ENCODE results near the gene FAM209B.
"Not testable (repeated sequence)": the region's sequence is repeated elsewhere in the genome, so short reads cannot be mapped to it uniquely, and the experiment has no call there.

Gene FAM209B

DNA sequence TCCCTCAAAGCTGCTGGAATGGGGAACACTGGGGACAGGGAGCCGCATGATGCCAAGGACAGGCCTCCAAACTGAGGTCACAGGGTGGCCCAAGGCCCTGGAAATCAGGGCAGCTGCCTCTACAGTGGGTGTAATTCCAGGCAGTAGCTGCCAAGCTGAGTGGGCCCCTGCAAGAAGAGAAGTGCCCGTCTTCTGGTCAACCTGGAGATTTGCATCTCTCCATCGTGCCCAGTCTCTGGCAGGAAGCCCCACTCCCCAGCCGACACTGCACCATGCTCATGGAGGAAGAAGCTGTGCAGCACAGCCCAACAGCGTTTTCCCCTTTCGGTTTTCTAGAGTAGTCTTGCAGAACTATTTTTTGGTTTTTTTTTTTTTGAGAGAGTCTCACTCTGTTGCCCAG, 10.7 kb upstream of the FAM209B start:
- H3K4me3 ChIP-seq (replicated peaks; ENCODE audit: low read depth, low read length), result no peak overlapping the region
- TF ChIP-seq, protein P1, sequence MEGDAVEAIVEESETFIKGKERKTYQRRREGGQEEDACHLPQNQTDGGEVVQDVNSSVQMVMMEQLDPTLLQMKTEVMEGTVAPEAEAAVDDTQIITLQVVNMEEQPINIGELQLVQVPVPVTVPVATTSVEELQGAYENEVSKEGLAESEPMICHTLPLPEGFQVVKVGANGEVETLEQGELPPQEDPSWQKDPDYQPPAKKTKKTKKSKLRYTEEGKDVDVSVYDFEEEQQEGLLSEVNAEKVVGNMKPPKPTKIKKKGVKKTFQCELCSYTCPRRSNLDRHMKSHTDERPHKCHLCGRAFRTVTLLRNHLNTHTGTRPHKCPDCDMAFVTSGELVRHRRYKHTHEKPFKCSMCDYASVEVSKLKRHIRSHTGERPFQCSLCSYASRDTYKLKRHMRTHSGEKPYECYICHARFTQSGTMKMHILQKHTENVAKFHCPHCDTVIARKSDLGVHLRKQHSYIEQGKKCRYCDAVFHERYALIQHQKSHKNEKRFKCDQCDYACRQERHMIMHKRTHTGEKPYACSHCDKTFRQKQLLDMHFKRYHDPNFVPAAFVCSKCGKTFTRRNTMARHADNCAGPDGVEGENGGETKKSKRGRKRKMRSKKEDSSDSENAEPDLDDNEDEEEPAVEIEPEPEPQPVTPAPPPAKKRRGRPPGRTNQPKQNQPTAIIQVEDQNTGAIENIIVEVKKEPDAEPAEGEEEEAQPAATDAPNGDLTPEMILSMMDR (IDR thresholded peaks at IDR 0.05; ENCODE audit: insufficient read depth, low read length, poor library complexity, severe bottlenecking), result no peak

DNA sequence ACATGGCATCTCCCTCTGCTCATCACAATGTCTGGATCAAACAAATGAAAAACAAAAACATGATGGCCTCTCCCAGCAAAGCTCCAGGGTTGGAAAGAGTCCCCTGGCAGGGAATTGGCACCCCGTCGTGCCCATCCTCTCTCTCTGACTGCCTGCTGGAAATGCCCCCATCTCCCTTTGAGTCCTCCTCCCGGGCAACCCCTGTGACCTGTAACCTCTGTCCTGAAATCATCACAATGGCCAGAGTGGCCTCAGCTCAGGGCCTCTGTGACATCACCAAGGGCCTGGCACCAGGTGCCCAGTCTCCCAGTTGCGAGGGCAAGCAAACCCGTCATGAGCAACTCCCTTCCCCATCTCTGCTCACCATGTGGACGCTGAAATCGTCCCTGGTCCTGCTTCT, 8.6 kb upstream of the FAM209B start, which contains the start of gene FAM209A:
Gene FAM209A (plus strand): TSS at position 301 of the 400 bp plus-strand sequence. CDS start 65 bp downstream, at position 366.
- not testable (repeated sequence) for H3K36me3 ChIP-seq (ENCODE audit: control insufficient read depth, insufficient read depth, low read length); DNase-seq (ENCODE audit: extremely low read depth, insufficient read length); H3K4me3 ChIP-seq (replicated peaks; ENCODE audit: low read depth, low read length); H3K27me3 ChIP-seq (replicated peaks; ENCODE audit: control insufficient read depth, insufficient read depth, low read length)

More for the DNA sequence above, 10.7 kb upstream of the FAM209B start:
- Histone ChIP-seq H3K36me3 (ENCODE audit: control insufficient read depth, insufficient read depth, low read length) (peaks cover 18% of the 10 kb centered on the region), H3K27me3 (replicated peaks; ENCODE audit: control insufficient read depth, insufficient read depth, low read length) (no peaks in the 10 kb centered on the region)
- no peak for DNase-seq (ENCODE audit: extremely low read depth, insufficient read length)

DNA sequence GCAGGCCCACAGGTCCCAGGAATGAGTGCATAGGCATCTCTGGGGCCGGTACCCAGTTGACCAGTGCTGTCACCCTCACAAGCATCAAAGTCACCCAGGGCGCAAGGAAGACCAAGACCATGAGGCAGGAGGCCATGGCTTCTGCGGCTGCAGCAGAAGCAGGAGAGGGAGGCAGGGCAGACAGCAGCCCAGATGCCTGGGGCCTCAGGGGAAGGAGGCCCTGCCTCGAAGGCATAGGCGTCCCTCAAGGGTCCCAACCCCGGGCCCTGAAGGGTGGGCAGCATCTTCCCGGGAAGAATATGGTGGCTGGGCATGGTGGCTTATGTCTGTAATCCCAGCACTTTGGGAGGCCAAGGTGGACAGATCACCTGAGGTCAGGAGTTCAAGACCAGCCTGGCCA, 5.5 kb upstream of the FAM209B start:
- Histone ChIP-seq H3K36me3 (ENCODE audit: control insufficient read depth, insufficient read depth, low read length) (no peaks in the 10 kb centered on the region), H3K27me3 (replicated peaks; ENCODE audit: control insufficient read depth, insufficient read depth, low read length) (no peaks in the 10 kb centered on the region), H3K4me3 (replicated peaks; ENCODE audit: low read depth, low read length) (no peak overlapping the region)
- TF ChIP-seq, protein P1 (IDR thresholded peaks at IDR 0.05; ENCODE audit: insufficient read depth, low read length, poor library complexity, severe bottlenecking), result no peak
- no peak for DNase-seq (ENCODE audit: extremely low read depth, insufficient read length)

DNA sequence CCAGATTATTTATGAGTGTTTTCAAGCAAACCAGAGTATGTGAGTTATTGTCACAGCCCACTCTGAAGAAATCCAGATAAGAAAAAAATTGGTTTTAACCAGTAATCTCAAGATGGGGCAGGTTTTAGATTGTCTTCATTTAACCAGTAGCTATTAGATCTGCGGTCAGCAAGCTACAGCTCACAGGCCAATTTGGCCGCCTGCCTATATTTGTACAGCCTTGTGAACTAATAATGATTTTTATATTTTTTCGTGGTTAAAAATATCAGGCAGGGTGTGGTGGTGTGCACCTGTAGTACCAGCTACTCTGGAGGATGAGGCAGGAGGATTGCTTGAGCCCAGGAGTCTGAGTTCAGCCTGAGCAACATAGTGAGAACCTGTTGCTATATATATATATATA, 5.0 kb downstream of the FAM209B start:
- no peaks in the 10 kb centered on the region for H3K27me3 ChIP-seq (replicated peaks; ENCODE audit: control insufficient read depth, insufficient read depth, low read length)
- no peaks in the 10 kb centered on the region for H3K36me3 ChIP-seq (ENCODE audit: control insufficient read depth, insufficient read depth, low read length)
- no peak for DNase-seq (ENCODE audit: extremely low read depth, insufficient read length)
- no peak overlapping the region for H3K4me3 ChIP-seq (replicated peaks; ENCODE audit: low read depth, low read length)
- TF ChIP-seq, protein P1 (IDR thresholded peaks at IDR 0.05; ENCODE audit: insufficient read depth, low read length, poor library complexity, severe bottlenecking), result no peak

- TF ChIP-seq, protein P1 (IDR thresholded peaks at IDR 0.05; ENCODE audit: insufficient read depth, low read length, poor library complexity, severe bottlenecking), result no peak
- no peaks in the 10 kb centered on the region for H3K27me3 ChIP-seq (replicated peaks; ENCODE audit: control insufficient read depth, insufficient read depth, low read length)
- no peak overlapping the region for H3K4me3 ChIP-seq (replicated peaks; ENCODE audit: low read depth, low read length)
- no peak for DNase-seq (ENCODE audit: extremely low read depth, insufficient read length)
- no peaks in the 10 kb centered on the region for H3K36me3 ChIP-seq (ENCODE audit: control insufficient read depth, insufficient read depth, low read length)
Observed at GRCh38 chr20:56540415-56540814, 7.4 kb downstream of the FAM209B start.

GRCh38 chr20:56542489-56543030, 9.5 kb downstream of the FAM209B start:
- no peak for DNase-seq (ENCODE audit: extremely low read depth, insufficient read length)
- Histone ChIP-seq H3K4me3 (replicated peaks; ENCODE audit: low read depth, low read length) (no peak overlapping the region), H3K36me3 (ENCODE audit: control insufficient read depth, insufficient read depth, low read length) (no peaks in the 10 kb centered on the region), H3K27me3 (replicated peaks; ENCODE audit: control insufficient read depth, insufficient read depth, low read length) (no peaks in the 10 kb centered on the region)
- TF ChIP-seq, protein P1 (IDR thresholded peaks at IDR 0.05; ENCODE audit: insufficient read depth, low read length, poor library complexity, severe bottlenecking), result no peak

Measured in GM06990 (cell line).